Measurements from ENCODE around the gene ABCF2.

DNA sequence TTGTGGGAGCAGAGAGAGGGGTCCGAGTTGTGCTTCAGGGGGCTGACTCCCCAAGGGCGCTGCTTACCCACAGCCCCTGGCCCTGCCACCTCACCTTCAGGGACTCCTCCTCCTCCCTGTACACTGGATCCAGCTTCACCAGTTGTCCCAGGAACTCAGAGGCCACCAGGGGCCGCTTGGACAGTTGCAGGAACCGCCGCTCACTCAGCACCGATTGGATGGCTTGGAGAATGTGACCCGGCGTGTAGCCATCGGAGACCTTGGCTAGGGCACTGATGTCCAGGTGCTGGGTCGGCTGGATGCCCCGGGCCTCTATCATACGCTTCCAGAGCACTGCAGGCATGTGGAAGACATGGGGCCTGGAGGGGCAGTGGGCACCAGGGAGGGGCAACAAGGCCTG, 35.5 kb downstream of the ABCF2 start:
- TF ChIP-seq BHLHE40 (IDR thresholded peaks at IDR 0.05; ENCODE audit: borderline replicate concordance) = no peak
- TF ChIP-seq SP1 (IDR thresholded peaks at IDR 0.05) = no peak
- no peak for TF ChIP-seq SUZ12 (IDR thresholded peaks at IDR 0.05)
- TF ChIP-seq, protein P1, sequence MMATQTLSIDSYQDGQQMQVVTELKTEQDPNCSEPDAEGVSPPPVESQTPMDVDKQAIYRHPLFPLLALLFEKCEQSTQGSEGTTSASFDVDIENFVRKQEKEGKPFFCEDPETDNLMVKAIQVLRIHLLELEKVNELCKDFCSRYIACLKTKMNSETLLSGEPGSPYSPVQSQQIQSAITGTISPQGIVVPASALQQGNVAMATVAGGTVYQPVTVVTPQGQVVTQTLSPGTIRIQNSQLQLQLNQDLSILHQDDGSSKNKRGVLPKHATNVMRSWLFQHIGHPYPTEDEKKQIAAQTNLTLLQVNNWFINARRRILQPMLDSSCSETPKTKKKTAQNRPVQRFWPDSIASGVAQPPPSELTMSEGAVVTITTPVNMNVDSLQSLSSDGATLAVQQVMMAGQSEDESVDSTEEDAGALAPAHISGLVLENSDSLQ (IDR thresholded peaks at IDR 0.05) = no peak
- TF ChIP-seq ARNT (IDR thresholded peaks at IDR 0.05) = no peak
- no peak for TF ChIP-seq TARDBP (IDR thresholded peaks at IDR 0.05)
- no peak for TF ChIP-seq FOXM1 (IDR thresholded peaks at IDR 0.05; ENCODE audit: borderline replicate concordance)
- no peak for TF ChIP-seq FOXA1 (IDR thresholded peaks at IDR 0.05)
- TF ChIP-seq ELF4 (IDR thresholded peaks at IDR 0.05) = no peak
- TF ChIP-seq HDGF (IDR thresholded peaks at IDR 0.05; ENCODE audit: borderline replicate concordance) = no peak
- TF ChIP-seq NFRKB (IDR thresholded peaks at IDR 0.05) = no peak
- no peak for TF ChIP-seq L3MBTL2 (conservative IDR thresholded peaks at IDR 0.05)
